Kidney capillary endothelial cell (primary cell): ENCODE measurements around the gene EMC7.
A peak's percentile ranks its signal among the peaks of the same experiment; 100 is the strongest.

Source experiments
- DNase-seq: peaks from one replicate; pipeline ENCODE4 v3.0.0-alpha.2; 2018; ENCODE audit warnings: low spot score

EMC7 gene

GRCh38 chr15:34038871-34039789 is 62.5 kb downstream of the EMC7 start, which contains the start of gene AVEN:
Gene AVEN (minus strand): TSS chr15:34039204. CDS start chr15:34039046, 158 bp downstream.
- peak; percentile 28 for DNase-seq

GRCh38 chr15:34038023-34038870 is 63.4 kb downstream of the EMC7 start:
- peak; percentile 55 for DNase-seq
